ENCODE measurements around the gene NR6A1. TPM values are rescaled to one million over a fixed set of nuclear protein-coding genes. Genes with fewer than 3 reads are reported as not detected.

NR6A1 gene
- total RNA-seq, 1 experiment from 2014 or later, result 164 TPM

- TF ChIP-seq TEAD1 (CRISPR knock-in tag; IDR thresholded peaks at IDR 0.05) (0 out of 2 replicates have a peak, but pooled peaks have one; percentile 2), ZNF317 (CRISPR knock-in tag; IDR thresholded peaks at IDR 0.05; ENCODE audit: borderline replicate concordance, low read depth) (no peak), ETV6 (CRISPR knock-in tag; IDR thresholded peaks at IDR 0.05) (peak; percentile 79)
These were observed 962 bp upstream of the NR6A1 start (continued) for GRCh38 chr9:124771867-124772679.

GRCh38 chr9:124770359-124771020, 621 bp downstream of the NR6A1 start:
- TF ChIP-seq HMGXB4 (CRISPR knock-in tag; IDR thresholded peaks at IDR 0.05), result 0 out of 2 replicates have a peak, but pooled peaks have one; percentile 2
- TF ChIP-seq PRRX2 (CRISPR knock-in tag; IDR thresholded peaks at IDR 0.05), result no peak
- TF ChIP-seq ZNF219 (CRISPR knock-in tag; IDR thresholded peaks at IDR 0.05; ENCODE audit: borderline replicate concordance), result 0 out of 2 replicates have a peak, but pooled peaks have one; percentile 15
- TF ChIP-seq ZNF281 (CRISPR knock-in tag; IDR thresholded peaks at IDR 0.05), result 0 out of 2 replicates have a peak, but pooled peaks have one; percentile 53
- CTCF ChIA-PET, result interaction anchor here (0.7 to 12.2 kb wide), 19 partner anchors 9 to 218 kb away, joined by 3 to 935 read pairs (median 11); partner anchors contain the start of genes ARPC5L, RPL35 and WDR38
- Mint-ChIP-seq H3K9me3 (no peaks in the 10 kb centered on the region), H3K4me1 (peaks cover 50% of the 10 kb centered on the region), H3K36me3 (no peaks in the 10 kb centered on the region), H3K27me3 (ENCODE audit: low read depth) (peaks cover 4% of the 10 kb centered on the region), H3K4me3 (peak overlapping the region; percentile 85), H3K27ac (peak overlapping the region; percentile 84)
- DNase-seq (ENCODE audit: low spot score) (peak; percentile 41), ATAC-seq (no peak; the same call in 1 of the 2 replicates)
- POLR2A ChIA-PET, result interaction anchor here (0.6 to 3.4 kb wide), 11 partner anchors 9 to 471 kb away, joined by 3 to 14 read pairs (median 4); partner anchors contain the start of genes HSPA5, RPL35 and WDR38

GRCh38 chr9:124769549-124770358, 1.4 kb downstream of the NR6A1 start:
- TF ChIP-seq FOXP4 (CRISPR knock-in tag; IDR thresholded peaks at IDR 0.05), result 0 out of 2 replicates have a peak, but pooled peaks have one; percentile 9
- peak; percentile 92 for TF ChIP-seq ZNF423 (CRISPR knock-in tag; IDR thresholded peaks at IDR 0.05)
- 0 out of 2 replicates have a peak, but pooled peaks have one; percentile 2 for TF ChIP-seq GABPB1 (CRISPR knock-in tag; IDR thresholded peaks at IDR 0.05)
- no peak for TF ChIP-seq NR1H2 (CRISPR knock-in tag; IDR thresholded peaks at IDR 0.05)
- TF ChIP-seq ETV6 (CRISPR knock-in tag; IDR thresholded peaks at IDR 0.05), result peak; percentile 17; the same call in 1 of the 2 replicates
- no peak for TF ChIP-seq ZNF317 (CRISPR knock-in tag; IDR thresholded peaks at IDR 0.05; ENCODE audit: borderline replicate concordance, low read depth)
- POLR2A ChIA-PET, result interaction anchor here (0.6 to 3.4 kb wide), 9 partner anchors 10 to 395 kb away, joined by 3 to 14 read pairs (median 7); partner anchors contain the start of genes RPL35 and WDR38
- no peaks in the 10 kb centered on the region for H3K36me3 Mint-ChIP-seq
- CTCF ChIA-PET, result interaction anchor here (0.7 to 12.2 kb wide), 16 partner anchors 7 to 171 kb away, joined by 3 to 935 read pairs (median 14); partner anchors contain the start of genes ARPC5L, OLFML2A, RPL35 and WDR38
- peak overlapping the region; percentile 84 for H3K27ac Mint-ChIP-seq
- ATAC-seq (peak; percentile 8), DNase-seq (ENCODE audit: low spot score) (peak; percentile 52)
- no peaks in the 10 kb centered on the region; the same call in none of the 2 replicates for H3K27me3 Mint-ChIP-seq (ENCODE audit: low read depth)
- H3K4me1 Mint-ChIP-seq, result peaks cover 57% of the 10 kb centered on the region
- peak overlapping the region; percentile 85 for H3K4me3 Mint-ChIP-seq
- no peaks in the 10 kb centered on the region for H3K9me3 Mint-ChIP-seq

Data from WTC11 (cell line).